Measurements from ENCODE around the gene HMCN2. TPM values are rescaled to one million over a fixed set of nuclear protein-coding genes. Genes with fewer than 3 reads are reported as not detected.
"Not testable (repeated sequence)": the region's sequence is repeated elsewhere in the genome, so short reads cannot be mapped to it uniquely, and the experiment has no call there.

The HMCN2 gene
- total and polyA plus RNA-seq, 8 donors, result 1.1 to 21.1 (median 5.0) TPM

- WGBS, 5 donors, result 51 to 56% (median 52%) methylated on average over 4 of the region's 4 CpGs
- intact Hi-C loops (cut with DNase I; ENCODE audit: low total_unique reads), result no loop called here
- peaks cover 0 to 5% (median 2%) of the 10 kb centered on the region in 4 donors for H3K4me1 ChIP-seq
Observed at GRCh38 chr9:130339306-130339705, 73.7 kb downstream of the HMCN2 start.

GRCh38 chr9:130340011-130340410, 74.5 kb downstream of the HMCN2 start:
- Histone ChIP-seq H3K27ac (no peak overlapping the region), H3K9me3 (no peaks in the 10 kb centered on the region), H3K27me3 (peaks cover 0 to 22% (median 0%) of the 10 kb centered on the region in 3 donors), H3K36me3 (no peaks in the 10 kb centered on the region), H3K4me3 (no peak overlapping the region), H3K4me1 (peaks cover 0 to 5% (median 2%) of the 10 kb centered on the region in 4 donors)
- TF ChIP-seq EP300 (IDR thresholded peaks at IDR 0.05) (no peak), POLR2AphosphoS5 (IDR thresholded peaks at IDR 0.05) (no peak), CTCF (IDR thresholded peaks at IDR 0.05) (no peak), POLR2A (IDR thresholded peaks at IDR 0.05) (no peak)
- WGBS, 5 donors, result 68 to 74% (median 70%) methylated on average over 10 of the region's 10 CpGs
- DNase-seq, result no peak
- intact Hi-C loops (cut with DNase I; ENCODE audit: low total_unique reads), result loop anchor here (5.0 to 10.0 kb wide), 2 partner anchors 108 to 235 kb away; no protein-coding TSS in a partner anchor

More at GRCh38 chr9:130339306-130339705, 73.7 kb downstream of the HMCN2 start:
- H3K4me3 ChIP-seq, result no peak overlapping the region
- H3K27ac ChIP-seq, result no peak overlapping the region
- H3K36me3 ChIP-seq, result no peaks in the 10 kb centered on the region
- H3K27me3 ChIP-seq, result peaks cover 0 to 22% (median 0%) of the 10 kb centered on the region in 3 donors
- no peak for TF ChIP-seq EP300 (IDR thresholded peaks at IDR 0.05)
- no peak for TF ChIP-seq CTCF (IDR thresholded peaks at IDR 0.05)
- no peak for TF ChIP-seq POLR2AphosphoS5 (IDR thresholded peaks at IDR 0.05)
- no peak for TF ChIP-seq POLR2A (IDR thresholded peaks at IDR 0.05)
- no peak for DNase-seq
- H3K9me3 ChIP-seq, result no peaks in the 10 kb centered on the region

- H3K27me3 ChIP-seq, result peaks cover 0 to 22% (median 0%) of the 10 kb centered on the region in 3 donors
- 87 to 88% (median 87%) methylated on average over 17 of the region's 17 CpGs for WGBS, 5 donors
Observed at GRCh38 chr9:130340557-130340956, 75.0 kb downstream of the HMCN2 start.

GRCh38 chr9:130341128-130341527, 75.6 kb downstream of the HMCN2 start:
- WGBS, 5 donors, result 67 to 86% (median 73%) methylated on average over 8 to 13 of the region's 13 CpGs

More at GRCh38 chr9:130340557-130340956, 75.0 kb downstream of the HMCN2 start:
- intact Hi-C loops (cut with DNase I; ENCODE audit: low total_unique reads), result loop anchor here (5.0 to 10.0 kb wide), 2 partner anchors 108 to 236 kb away; no protein-coding TSS in a partner anchor
- not testable (repeated sequence) for H3K36me3 ChIP-seq, H3K4me3 ChIP-seq, DNase-seq, H3K9me3 ChIP-seq, H3K4me1 ChIP-seq, H3K27ac ChIP-seq

More at GRCh38 chr9:130341128-130341527, 75.6 kb downstream of the HMCN2 start:
- peaks cover 0 to 5% (median 2%) of the 10 kb centered on the region in 4 donors for H3K4me1 ChIP-seq
- no peak overlapping the region for H3K27ac ChIP-seq
- H3K36me3 ChIP-seq, result no peaks in the 10 kb centered on the region
- H3K4me3 ChIP-seq, result no peak overlapping the region
- TF ChIP-seq POLR2AphosphoS5 (IDR thresholded peaks at IDR 0.05) (no peak), POLR2A (IDR thresholded peaks at IDR 0.05) (no peak), CTCF (IDR thresholded peaks at IDR 0.05) (no peak), EP300 (IDR thresholded peaks at IDR 0.05) (no peak)
- H3K9me3 ChIP-seq, result no peaks in the 10 kb centered on the region
- intact Hi-C loops (cut with DNase I; ENCODE audit: low total_unique reads), result loop anchor here (5.0 to 10.0 kb wide), 2 partner anchors 109 to 236 kb away; no protein-coding TSS in a partner anchor
- no peak for DNase-seq
- H3K27me3 ChIP-seq, result peaks cover 0 to 24% (median 0%) of the 10 kb centered on the region in 3 donors

Data from stomach (tissue), 9 donors.